ENCODE measurements around the gene NUP160.
"Not testable (repeated sequence)": the region's sequence is repeated elsewhere in the genome, so short reads cannot be mapped to it uniquely, and the experiment has no call there.

GRCh38 chr11:47759291-47759690 lies 88.9 kb downstream of the NUP160 start:
- not testable (repeated sequence) for TF ChIP-seq CTCF, POLR2A (IDR thresholded peaks at IDR 0.05)

Data from right lobe of liver (tissue), 4 donors.